HFFc6 (cell line): ENCODE measurements around the gene ATP8A2. TPM values are rescaled to one million over a fixed set of nuclear protein-coding genes. Genes with fewer than 3 reads are reported as not detected.
"Not testable (repeated sequence)": the region's sequence is repeated elsewhere in the genome, so short reads cannot be mapped to it uniquely, and the experiment has no call there.

Source experiments
- DNase-seq: peaks from one replicate; pipeline ENCODE4 v3.0.0-alpha.2; 2018
- H3K27ac Mint-ChIP-seq: 2 replicates; pipeline ENCODE4 v1.8.0; 2020; ENCODE audit warnings: mild to moderate bottlenecking, mixed read lengths
- H3K27me3 Mint-ChIP-seq: 2 replicates; pipeline ENCODE4 v1.8.0; 2021; ENCODE audit warnings: mild to moderate bottlenecking, moderate library complexity, mixed read lengths; ENCODE audit not compliant: insufficient read depth
- H3K36me3 Mint-ChIP-seq: 2 replicates; pipeline ENCODE4 v1.8.0; 2021; ENCODE audit warnings: low read depth, mixed read lengths
- H3K4me1 Mint-ChIP-seq: 2 replicates; pipeline ENCODE4 v1.8.0; 2020; ENCODE audit warnings: low read depth, mixed read lengths
- H3K4me3 Mint-ChIP-seq: 2 replicates; pipeline ENCODE4 v1.8.0; 2020; ENCODE audit warnings: mild to moderate bottlenecking, moderate library complexity, mixed read lengths
- H3K9me3 Mint-ChIP-seq: 2 replicates; pipeline ENCODE4 v1.8.0; 2020; ENCODE audit warnings: mild to moderate bottlenecking, mixed read lengths
- total RNA-seq, 6 experiments: library from RNA; stranded (reverse); fragmentation: NEBNext Ultra II Directional; extraction: Animal tissue kit (Norgen Biotek cat#: 25700); gene quantifications; 2 replicates in 1 of 6; 3 replicates in 5 of 6; pipeline ENCODE4 v1.2.3, GENCODE V29; 2021
- TF ChIP-seq, protein P1 (sequence below): fragments of 200-600 bp; sonication (generic); IDR thresholded peaks from 2 replicates; pipeline ENCODE4 v1.5.0; 2021; ENCODE audit warnings: antibody characterized with exemption, mild to moderate bottlenecking

ATP8A2 gene
- total RNA-seq, 6 experiments from 2014 or later, result 0.02 TPM; not detected in 5

DNA sequence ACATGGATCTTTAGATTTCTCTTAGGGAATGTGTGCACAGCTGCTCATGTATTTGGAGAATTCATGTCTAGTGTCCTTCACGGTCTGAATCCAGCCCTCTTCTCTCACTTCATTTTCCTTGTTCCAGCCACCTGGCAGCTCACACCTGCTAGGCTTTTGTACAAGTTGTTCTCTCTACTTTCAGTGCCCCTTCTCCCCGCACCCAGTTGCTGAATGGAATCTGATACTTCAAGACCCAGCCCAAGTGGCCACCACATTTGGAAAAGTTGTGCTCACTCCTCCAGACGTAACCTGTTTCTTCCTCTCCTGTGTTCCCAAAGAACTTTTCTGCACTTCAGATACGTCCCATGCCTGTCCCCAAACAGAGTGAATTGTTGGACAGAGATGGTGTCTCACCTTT, 444.5 kb downstream of the ATP8A2 start:
- H3K4me3 Mint-ChIP-seq, result no peak overlapping the region
- H3K36me3 Mint-ChIP-seq, result no peaks in the 10 kb centered on the region
- H3K27me3 Mint-ChIP-seq, result no peaks in the 10 kb centered on the region; the same call in 1 of the 2 replicates
- DNase-seq, result no peak
- peaks cover 44% of the 10 kb centered on the region for H3K9me3 Mint-ChIP-seq
- H3K4me1 Mint-ChIP-seq, result no peaks in the 10 kb centered on the region
- TF ChIP-seq, protein P1, sequence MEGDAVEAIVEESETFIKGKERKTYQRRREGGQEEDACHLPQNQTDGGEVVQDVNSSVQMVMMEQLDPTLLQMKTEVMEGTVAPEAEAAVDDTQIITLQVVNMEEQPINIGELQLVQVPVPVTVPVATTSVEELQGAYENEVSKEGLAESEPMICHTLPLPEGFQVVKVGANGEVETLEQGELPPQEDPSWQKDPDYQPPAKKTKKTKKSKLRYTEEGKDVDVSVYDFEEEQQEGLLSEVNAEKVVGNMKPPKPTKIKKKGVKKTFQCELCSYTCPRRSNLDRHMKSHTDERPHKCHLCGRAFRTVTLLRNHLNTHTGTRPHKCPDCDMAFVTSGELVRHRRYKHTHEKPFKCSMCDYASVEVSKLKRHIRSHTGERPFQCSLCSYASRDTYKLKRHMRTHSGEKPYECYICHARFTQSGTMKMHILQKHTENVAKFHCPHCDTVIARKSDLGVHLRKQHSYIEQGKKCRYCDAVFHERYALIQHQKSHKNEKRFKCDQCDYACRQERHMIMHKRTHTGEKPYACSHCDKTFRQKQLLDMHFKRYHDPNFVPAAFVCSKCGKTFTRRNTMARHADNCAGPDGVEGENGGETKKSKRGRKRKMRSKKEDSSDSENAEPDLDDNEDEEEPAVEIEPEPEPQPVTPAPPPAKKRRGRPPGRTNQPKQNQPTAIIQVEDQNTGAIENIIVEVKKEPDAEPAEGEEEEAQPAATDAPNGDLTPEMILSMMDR, result no peak
- H3K27ac Mint-ChIP-seq, result no peak overlapping the region

DNA sequence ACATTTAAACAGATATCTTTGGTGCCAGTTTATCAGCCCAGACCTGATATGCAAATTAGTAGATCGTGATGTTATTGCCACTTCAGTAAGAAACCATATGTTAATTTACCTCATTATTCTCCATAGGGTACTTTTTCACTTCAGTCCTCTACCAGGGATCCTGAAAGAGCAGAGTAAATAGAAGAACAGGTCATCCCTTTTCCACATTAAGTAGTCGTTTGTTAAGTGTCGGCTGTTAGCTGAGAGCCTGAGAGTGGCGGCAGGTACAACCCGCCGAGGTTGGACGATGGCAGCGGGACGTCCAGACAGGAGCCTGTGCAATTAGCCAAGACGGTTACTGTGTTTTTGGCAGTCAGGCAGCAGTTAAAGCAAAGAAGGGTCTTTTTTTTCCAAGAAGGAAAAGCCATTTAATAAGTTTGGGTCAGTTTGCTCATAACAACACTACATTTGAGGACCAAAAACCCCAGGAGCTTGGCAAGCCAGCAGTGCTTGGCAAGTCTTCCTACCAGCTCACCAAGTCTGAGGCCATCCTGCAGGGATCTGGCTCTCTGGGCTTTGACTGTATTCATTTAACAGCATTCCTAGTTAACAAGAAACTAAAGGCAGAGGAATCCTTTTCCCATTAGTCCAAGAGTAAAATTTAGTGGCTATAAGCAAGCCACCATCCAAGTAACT, 448.2 kb downstream of the ATP8A2 start:
- DNase-seq, result no peak
- H3K9me3 Mint-ChIP-seq, result peaks cover 43% of the 10 kb centered on the region
- no peaks in the 10 kb centered on the region for H3K27me3 Mint-ChIP-seq
- TF ChIP-seq, protein P1, result no peak
- H3K27ac Mint-ChIP-seq, result no peak overlapping the region
- H3K4me3 Mint-ChIP-seq, result no peak overlapping the region
- no peaks in the 10 kb centered on the region for H3K36me3 Mint-ChIP-seq
- H3K4me1 Mint-ChIP-seq, result no peaks in the 10 kb centered on the region

DNA sequence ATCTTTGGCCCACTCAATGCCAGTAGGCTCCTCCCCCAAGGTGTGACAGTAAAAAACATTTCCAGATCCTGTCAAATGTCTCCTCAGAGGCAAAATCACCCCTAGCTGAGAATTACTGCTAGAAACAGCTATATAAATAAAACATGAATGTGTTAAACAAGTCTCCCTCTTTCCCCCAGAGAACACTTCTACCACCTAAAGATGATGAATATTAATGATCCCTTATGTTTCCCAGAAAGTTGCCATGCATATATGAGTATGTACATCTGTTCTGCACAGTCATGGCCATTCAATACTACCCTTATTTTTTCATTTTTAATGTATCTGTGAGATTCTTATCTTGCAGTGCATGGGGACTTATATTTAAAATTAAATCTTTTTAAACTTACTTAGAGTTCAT, 450.0 kb downstream of the ATP8A2 start:
- H3K36me3 Mint-ChIP-seq, result peaks cover 3% of the 10 kb centered on the region; the same call in 1 of the 2 replicates
- peaks cover 48% of the 10 kb centered on the region for H3K9me3 Mint-ChIP-seq
- H3K4me1 Mint-ChIP-seq, result no peaks in the 10 kb centered on the region
- no peak overlapping the region for H3K4me3 Mint-ChIP-seq
- no peak overlapping the region for H3K27ac Mint-ChIP-seq
- H3K27me3 Mint-ChIP-seq, result no peaks in the 10 kb centered on the region
- DNase-seq, result no peak
- TF ChIP-seq, protein P1, result no peak

DNA sequence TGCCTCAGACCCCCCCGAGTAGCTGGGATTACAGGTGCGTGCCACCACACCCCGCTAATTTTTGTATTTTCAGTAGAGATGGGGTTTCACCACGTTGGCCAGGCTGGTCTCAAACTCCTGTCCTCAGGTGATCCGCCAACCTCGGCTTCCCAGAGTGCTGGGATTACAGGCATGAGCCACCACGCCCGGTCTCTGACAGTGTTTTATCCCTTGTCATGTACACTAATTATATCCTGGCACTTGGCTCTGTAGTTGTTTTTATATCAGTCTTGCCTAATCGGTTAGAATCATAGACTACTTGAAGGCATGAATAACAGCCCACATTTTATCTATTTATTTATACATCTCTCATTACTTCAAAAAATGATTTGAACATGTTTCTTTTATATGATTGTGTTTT, 455.4 kb downstream of the ATP8A2 start:
- not testable (repeated sequence) for DNase-seq, H3K27ac Mint-ChIP-seq, H3K36me3 Mint-ChIP-seq, H3K4me1 Mint-ChIP-seq, H3K27me3 Mint-ChIP-seq, H3K4me3 Mint-ChIP-seq
- peaks cover 61% of the 10 kb centered on the region for H3K9me3 Mint-ChIP-seq

DNA sequence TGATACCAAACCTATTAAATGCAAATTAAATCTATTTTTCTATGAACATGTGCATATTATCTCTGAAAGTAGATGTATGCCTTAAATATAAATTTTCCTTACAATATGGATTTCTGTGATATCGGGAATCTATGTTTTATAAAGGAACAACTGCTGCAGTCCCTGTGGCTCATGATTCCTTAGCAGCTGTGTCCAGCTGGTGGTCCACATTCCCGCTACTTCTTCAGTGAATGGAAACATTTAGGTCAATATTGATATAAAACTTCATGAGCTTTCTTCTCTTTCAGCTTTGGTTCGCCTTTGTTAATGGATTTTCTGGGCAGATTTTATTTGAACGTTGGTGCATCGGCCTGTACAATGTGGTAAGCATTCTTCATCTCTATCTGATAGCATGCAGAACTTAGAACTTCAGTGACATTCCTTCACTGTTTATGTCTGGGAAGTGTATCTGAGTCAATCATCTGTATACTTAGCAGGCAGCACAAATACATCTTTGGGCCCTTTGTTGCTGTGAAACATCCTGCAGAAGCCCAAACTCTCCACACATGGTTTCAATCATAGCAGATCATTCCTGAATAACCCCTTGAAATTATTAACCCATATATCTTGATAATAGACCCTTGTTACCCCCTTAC, 456.2 kb downstream of the ATP8A2 start:
- H3K27ac Mint-ChIP-seq, result no peak overlapping the region
- H3K9me3 Mint-ChIP-seq, result peaks cover 58% of the 10 kb centered on the region
- TF ChIP-seq, protein P1, result no peak

DNA sequence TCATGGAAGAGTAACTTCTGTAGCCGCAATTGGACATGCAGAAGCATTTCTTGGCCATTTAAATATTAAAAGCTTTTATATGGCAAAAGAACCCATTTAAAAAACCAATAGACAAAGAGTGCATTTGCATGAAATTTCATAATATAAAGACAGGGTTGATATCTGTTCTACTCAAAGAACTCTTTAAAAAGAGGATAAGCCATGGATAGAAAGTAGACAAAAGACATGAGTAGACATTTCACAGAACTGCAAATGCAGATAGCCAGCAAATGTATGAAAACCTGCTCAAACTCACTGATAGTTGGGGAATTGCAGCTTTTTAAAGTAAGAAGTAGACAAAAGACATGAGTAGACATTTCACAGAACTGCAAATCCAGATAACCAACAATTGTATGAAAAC, 462.0 kb downstream of the ATP8A2 start:
- H3K9me3 Mint-ChIP-seq, result peaks cover 56% of the 10 kb centered on the region
- H3K27ac Mint-ChIP-seq, result no peak overlapping the region
- no peaks in the 10 kb centered on the region for H3K36me3 Mint-ChIP-seq
- no peaks in the 10 kb centered on the region for H3K4me1 Mint-ChIP-seq
- TF ChIP-seq, protein P1, result no peak
- no peaks in the 10 kb centered on the region for H3K27me3 Mint-ChIP-seq
- DNase-seq, result no peak
- no peak overlapping the region for H3K4me3 Mint-ChIP-seq

More for the DNA sequence above, 456.2 kb downstream of the ATP8A2 start:
- no peak for DNase-seq
- peaks cover 3% of the 10 kb centered on the region; the same call in 1 of the 2 replicates for H3K36me3 Mint-ChIP-seq
- H3K27me3 Mint-ChIP-seq, result no peaks in the 10 kb centered on the region
- H3K4me3 Mint-ChIP-seq, result no peak overlapping the region
- H3K4me1 Mint-ChIP-seq, result no peaks in the 10 kb centered on the region
